Activated CD8-positive, alpha-beta memory T cell treated with anti-CD3 and anti-CD28 coated beads for 1 hour (primary cell): ENCODE measurements around the gene LRRIQ1.

Experiments used
- DNase-seq, 2 donors: peaks; one replicate each; pipeline ENCODE4 v3.0.0-alpha.2; 2020; ENCODE audit warnings: low read depth in 1 of 2; ENCODE audit errors: extremely low read depth in 1 of 2

Gene LRRIQ1

GRCh38 chr12:85057370-85057963, 21.3 kb downstream of the LRRIQ1 start:
- no peak for DNase-seq

- DNase-seq, result no peak
Observed at GRCh38 chr12:85058339-85058738, 22.2 kb downstream of the LRRIQ1 start.

DNA sequence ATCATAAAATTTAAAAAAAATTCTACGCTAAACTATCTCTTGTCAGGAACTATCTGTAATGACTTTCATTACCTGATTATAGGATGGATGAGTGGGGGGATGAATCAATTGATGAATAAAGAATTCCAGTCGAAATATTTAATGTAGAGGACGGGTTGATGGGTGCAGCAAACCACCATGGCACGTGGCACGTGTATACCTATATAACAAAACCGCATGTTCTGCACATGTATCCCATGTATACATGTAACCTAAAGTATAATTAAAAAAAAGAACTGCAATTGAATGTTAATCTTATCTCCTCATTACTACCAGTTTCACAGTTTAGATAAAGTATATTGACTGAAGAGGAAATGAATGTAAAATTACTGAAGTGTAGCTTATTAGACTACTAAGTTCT, 23.4 kb downstream of the LRRIQ1 start:
- DNase-seq, result no peak

- DNase-seq, result no peak
Observed at GRCh38 chr12:85060916-85061315, 24.8 kb downstream of the LRRIQ1 start.

DNA sequence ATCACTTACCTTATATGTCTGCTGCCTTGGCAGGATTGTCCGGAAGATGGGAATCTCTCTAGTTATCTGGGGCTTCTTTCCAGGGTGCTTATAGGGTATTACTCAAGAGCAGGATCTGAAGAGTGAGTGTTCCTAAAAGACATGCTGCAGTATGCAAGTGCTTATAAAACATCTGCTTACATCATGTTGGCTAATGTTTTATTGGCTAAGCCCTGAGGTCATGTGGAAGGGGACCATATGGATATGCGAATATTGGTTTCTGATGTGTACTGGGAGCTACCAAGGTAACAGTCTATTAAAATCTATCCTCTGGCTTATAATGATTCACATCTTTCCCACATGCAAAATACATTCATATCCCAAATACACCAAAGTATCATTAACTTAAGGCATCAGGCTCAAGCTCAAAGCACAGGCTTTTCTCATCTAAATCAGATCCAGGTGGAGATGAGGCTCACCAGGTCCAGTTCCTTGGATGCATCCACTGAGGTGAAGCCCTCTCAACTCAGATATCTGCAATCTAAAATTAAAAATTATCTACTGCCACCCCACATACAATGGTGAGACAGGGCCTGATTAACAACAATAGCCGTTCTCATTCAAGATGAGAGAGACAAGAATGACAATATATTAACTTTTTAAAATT, 29.8 kb downstream of the LRRIQ1 start:
- DNase-seq, result no peak

GRCh38 chr12:85072826-85073225, 36.7 kb downstream of the LRRIQ1 start:
- DNase-seq, result no peak

DNA sequence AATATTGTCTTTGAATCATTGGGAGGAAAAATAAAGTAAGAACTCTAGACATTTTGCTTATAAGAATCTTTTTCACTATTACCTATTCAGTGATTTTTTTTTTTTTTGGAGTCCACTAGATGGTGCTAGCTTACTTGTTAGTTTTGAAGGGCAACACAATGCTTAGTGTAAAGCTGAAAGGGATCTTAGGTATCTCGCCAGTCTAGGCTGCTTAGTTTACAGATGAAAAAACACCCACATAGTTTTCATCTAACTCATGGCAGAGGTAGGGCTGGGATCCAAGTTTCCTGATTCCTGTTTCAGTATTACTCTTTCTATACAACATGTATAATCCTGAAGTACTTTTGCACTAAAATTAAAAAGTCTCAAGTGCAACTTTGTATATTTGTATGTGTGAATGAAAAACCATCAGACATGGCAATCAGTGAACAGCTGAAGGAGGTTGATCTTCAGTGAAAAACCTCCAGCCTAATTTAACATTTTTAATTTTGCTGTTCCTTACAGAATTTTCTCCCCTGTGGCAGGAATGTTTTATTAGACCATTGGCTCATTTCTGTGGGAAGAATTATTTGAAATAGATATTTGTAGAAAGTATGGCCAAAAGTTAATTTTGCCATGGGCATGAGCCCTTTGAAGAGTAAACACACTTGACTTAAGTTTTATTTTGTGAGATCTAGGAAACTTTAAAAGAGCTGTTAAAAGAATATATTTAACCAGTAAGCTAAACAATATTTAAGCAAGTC, 40.7 kb downstream of the LRRIQ1 start:
- DNase-seq, result no peak

DNA sequence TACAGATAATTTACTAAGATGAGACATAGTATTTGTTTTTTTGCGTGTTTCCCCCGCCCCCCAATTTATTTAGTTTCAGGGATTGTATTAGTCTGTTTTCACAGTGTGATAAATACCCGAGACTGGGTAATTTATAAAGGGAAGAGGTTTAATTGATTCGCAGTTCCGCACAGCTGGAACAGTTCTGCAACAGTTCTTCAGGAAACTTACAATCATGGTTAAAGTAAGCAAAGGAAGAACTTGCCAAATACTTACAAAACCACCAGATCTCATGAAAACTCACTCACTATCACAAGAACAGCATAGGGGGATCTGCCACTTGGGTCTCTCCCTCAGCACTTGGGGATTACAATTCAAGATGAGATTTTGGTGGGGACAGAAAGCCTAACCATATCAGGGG, 48.9 kb downstream of the LRRIQ1 start:
- DNase-seq, result no peak

DNA sequence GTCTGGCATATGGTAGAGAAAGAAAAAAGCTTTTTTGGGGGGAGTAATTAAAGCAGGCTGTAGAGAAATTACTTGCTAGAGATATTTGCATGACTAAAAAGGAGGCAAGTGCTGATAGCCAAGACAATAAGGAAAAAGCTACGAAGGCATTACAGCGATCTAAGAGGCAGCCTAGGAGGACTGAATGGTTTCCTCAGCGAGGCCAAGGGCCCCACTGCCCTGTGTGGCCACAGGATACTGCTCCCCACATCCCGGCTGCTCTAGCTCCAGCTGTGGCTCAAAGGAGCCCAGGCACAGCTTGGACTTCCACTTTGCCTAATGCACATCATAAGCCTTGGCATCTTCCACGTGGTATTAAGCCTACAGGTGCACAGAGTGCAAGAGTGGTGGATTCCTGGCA, 53.6 kb downstream of the LRRIQ1 start:
- DNase-seq, result no peak

DNA sequence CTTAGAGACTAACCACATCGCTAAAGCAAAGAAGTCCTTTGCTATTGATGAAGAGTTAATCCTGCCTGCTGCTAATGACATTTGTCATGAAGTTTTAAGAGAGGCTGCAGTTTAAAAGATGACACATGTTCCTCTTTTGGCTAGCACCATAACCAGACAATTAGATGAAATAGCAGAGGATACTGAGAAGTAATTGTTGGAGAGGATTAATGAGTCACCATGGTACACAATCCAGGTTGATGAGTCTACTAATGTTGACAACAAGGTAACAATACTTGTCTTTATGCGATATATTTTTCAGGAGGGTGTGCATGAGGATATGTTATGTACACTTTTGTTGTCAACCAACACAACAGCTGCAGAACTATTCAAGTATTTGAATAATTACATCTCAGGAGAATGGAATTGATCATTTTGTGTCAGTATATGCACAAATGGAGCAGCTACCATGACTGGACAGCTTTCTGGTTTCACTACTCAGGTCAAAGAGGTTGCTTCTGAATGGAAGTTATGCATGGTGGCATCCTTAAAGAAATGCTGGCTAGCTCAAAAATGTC, 56.7 kb downstream of the LRRIQ1 start:
- DNase-seq, result no peak

DNA sequence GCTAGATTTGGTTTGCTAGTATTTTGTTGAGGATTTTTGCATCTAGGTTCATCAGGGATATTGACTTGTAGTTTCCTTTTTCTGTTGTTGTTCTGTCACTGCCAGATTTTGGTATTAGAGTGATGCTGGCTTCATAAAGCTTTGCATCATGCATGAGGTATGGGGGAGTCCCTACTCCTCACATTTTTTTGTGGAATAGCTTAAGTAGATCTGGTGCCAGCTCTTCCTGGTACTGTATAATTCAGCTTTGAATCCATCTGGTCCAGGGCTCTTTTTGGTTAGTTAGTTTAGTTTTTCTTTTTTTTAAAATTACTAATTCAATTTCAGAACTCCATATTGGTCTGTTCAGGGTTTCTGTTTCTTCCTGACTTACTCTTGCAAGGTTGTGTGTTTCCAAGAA, 59.4 kb downstream of the LRRIQ1 start:
- no peak for DNase-seq

DNA sequence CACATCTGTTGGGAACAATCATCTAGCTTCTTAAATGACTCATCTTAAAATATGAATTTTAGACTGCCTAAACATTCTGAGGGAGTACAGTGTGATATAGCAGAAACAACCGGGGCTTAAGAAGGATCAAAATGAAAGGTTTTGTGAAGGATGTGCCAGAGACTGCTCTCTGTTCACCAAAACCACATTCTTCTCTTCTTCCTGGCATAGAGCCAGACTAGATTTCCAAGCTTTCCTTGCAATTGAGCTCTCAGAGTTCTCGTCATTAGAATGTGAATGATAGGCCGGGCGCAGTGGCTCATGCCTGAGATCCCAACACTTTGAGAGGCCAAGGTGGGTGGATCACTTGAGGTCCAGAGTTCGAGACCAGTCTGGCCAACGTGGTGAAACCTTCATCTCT, 94.5 kb downstream of the LRRIQ1 start:
- DNase-seq, result no peak

DNA sequence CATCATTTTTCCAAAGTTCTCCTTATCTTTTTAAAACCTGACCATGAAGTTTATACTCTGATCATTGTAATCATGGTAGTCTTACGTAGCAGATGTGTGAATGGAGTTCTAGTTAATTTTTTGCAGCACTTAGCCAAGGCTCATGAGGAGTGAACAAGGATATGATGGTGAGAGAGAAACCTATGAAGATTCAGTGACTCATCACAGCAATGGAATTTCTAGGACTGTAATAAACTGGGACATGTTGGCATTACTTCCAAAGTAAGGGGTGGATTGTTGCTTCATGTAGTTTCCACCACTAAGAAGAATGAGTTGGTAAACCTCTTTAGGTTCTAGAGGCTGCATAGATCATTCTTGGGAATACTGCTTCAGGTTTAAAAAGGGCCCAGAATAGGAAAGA, 102.7 kb downstream of the LRRIQ1 start:
- DNase-seq, result no peak

GRCh38 chr12:85147331-85147730, 111.2 kb downstream of the LRRIQ1 start:
- no peak for DNase-seq

DNA sequence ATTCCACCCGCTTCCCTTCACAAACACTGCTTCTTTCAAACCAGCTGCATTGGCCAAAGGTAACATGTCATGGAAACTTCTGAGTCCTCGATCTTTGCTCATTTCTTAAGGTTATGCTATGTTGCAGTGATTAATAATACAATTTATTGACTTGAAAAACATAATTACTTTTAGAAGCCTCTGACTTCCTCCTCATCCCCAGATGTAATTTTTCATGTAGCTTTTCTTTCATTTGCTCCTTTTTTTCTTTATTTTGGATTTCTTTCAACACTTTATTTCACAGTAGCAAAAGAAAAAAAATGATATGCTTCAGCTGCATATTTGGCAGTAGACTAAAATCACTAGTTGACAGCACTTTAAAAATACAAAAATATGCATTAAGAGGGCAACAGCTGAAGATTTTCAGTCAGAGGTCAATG, 116.2 kb downstream of the LRRIQ1 start:
- DNase-seq, result no peak

DNA sequence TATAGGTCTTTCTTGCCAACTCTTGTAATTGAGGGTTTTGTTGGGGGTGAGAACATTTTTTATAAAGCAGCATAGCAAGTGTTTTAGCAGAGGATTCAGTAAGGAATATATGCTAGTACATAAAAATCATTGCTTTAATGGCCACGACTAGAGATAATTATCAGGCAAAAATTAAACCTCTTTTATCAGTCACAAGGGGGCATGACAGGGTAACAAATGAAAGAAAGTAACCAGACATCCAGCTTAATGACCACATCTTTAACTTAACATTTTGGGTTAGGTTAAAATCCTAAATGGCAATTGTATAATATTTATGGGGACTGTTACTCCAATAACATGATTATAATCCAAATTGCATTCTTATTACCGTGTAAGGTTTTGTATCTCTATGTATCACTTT, 119.6 kb downstream of the LRRIQ1 start:
- DNase-seq, result no peak

DNA sequence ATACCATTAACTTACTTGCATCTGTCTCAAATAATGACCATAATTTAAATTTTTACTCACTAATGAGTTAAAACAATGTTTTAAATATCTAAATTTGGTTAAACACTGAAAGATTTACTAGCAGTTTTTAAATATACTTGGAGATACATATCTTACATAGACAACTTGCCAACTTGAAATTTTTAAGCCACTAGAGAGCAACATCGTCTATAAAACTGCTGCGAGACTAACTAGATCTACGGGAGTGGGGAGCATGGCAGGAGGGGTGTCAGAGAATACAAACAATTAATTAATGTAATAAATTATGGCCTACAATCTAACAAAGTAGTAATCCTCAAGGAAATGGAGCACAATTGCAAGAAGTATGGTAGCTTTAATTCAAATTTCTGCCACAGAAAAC, 120.4 kb downstream of the LRRIQ1 start:
- no peak for DNase-seq

DNA sequence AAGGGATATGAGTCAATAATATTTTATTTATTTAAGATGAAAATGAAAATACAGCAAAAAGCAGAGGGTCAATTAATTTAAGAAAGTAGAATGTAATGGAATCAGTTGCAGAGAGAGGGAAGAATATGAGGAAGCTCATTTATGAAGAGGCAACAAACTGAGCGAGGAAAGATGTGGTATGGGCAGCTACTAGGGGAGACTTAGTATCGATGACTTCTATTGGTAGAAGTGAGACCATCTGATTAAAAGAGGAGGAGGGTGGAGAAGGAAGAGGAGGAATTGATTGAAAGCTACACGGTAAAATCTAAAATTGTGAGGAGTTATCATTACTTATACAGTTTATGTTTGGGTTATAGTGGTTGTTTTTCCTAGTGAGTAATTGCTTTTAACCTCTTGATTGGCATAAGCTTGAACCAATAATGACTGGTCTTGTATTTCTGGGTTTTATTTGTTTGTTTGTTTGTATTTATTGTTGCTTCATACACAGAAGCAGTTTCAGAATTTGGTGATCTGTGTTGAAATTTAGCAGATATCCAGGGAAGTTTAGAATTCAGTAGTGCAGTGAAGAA, 121.0 kb downstream of the LRRIQ1 start:
- DNase-seq, result no peak

DNA sequence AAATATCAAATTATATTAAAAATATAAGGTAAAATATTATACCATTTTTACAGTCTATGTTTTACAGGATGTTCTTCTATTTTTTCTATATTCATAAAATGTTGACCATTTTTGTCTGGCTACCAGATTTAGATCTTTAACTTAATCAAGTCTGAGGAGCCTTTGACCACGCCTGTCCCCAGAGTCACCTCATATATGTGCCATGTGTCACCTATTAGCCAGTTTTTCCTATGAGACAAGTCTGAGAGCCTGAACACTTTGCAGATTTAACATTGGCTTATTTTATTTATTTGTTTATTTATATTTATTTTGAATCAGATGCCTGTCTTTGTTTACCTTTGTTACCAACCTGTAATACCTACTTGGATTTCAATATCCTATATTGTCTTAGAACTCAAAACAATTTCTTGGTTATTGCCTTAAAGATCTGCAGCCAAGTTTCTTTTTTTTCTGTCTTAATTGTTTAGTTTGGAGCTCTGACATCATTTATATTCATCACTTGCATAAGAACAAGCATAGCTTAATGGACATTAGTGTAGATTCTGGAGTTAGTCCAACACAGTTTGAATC, 127.7 kb downstream of the LRRIQ1 start:
- DNase-seq, result no peak

DNA sequence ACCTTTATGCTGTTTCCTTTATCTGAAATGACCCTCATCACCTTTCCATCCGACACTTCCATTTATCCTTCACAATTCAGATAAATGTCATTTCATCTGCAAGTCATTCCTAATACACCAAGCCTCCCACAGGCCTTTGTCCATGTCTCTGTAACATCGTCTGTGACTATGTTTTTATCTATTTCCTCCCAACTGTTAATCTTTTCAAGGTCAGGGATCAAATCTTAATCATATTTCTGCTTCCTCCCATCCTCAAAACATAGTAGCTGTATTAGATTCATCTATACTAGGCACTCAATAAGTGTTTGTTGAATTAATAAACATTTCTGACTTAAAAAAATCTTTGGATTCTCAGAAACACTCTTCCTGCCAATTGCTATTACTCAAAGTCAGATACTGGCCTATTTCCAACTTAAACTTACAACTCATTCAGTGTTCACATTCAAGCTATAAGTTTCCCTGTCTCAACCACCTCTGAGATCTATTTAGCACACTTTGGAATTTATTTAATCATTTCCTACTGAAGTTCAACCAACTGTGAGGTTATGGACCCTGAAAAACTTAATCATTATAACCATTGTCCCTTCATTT, 143.6 kb downstream of the LRRIQ1 start:
- no peak for DNase-seq

GRCh38 chr12:85182699-85183098, 146.5 kb downstream of the LRRIQ1 start:
- no peak for DNase-seq
